Measurements from ENCODE around the gene CNTD1. TPM values are rescaled to one million over a fixed set of nuclear protein-coding genes. Genes with fewer than 3 reads are reported as not detected.

CNTD1 gene
- total RNA-seq, 1 donor from 2014 or later: not detected

DNA sequence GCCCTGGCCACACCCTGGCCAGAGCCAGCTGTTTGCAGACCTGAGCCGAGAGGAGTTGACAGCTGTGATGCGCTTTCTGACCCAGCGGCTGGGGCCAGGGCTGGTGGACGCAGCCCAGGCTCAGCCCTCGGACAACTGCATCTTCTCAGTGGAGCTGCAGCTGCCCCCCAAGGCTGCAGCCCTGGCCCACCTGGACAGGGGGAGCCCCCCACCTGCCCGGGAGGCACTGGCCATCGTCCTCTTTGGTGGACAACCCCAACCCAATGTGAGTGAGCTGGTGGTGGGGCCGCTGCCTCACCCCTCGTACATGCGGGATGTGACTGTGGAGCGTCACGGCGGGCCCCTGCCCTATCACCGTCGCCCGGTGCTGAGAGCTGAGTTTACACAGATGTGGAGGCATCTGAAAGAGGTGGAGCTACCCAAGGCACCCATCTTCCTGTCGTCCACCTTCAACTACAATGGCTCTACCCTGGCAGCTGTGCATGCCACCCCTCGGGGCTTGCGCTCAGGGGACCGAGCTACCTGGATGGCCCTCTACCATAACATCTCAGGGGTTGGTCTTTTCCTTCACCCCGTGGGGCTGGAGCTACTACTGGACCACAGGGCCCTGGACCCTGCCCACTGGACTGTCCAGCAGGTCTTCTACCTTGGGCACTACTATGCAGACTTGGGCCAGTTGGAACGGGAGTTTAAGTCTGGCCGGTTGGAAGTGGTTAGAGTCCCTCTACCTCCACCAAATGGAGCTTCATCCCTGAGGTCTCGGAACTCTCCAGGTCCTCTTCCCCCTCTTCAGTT lies 46.3 kb downstream of the CNTD1 start:
- DNase-seq (ENCODE audit: low read depth): no peak
- H3K27me3 ChIP-seq (ENCODE audit: control insufficient read depth, insufficient read depth, low read length): no peaks in the 10 kb centered on the region
- TF ChIP-seq, protein P1, sequence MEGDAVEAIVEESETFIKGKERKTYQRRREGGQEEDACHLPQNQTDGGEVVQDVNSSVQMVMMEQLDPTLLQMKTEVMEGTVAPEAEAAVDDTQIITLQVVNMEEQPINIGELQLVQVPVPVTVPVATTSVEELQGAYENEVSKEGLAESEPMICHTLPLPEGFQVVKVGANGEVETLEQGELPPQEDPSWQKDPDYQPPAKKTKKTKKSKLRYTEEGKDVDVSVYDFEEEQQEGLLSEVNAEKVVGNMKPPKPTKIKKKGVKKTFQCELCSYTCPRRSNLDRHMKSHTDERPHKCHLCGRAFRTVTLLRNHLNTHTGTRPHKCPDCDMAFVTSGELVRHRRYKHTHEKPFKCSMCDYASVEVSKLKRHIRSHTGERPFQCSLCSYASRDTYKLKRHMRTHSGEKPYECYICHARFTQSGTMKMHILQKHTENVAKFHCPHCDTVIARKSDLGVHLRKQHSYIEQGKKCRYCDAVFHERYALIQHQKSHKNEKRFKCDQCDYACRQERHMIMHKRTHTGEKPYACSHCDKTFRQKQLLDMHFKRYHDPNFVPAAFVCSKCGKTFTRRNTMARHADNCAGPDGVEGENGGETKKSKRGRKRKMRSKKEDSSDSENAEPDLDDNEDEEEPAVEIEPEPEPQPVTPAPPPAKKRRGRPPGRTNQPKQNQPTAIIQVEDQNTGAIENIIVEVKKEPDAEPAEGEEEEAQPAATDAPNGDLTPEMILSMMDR (IDR thresholded peaks at IDR 0.05; ENCODE audit: insufficient read depth, low read length, severe bottlenecking): no peak
- H3K4me3 ChIP-seq (ENCODE audit: low read depth, low read length): no peak overlapping the region
- peaks cover 16% of the 10 kb centered on the region for H3K36me3 ChIP-seq (ENCODE audit: control insufficient read depth, insufficient read depth, low read length)
- FAIRE-seq: no peak

DNA sequence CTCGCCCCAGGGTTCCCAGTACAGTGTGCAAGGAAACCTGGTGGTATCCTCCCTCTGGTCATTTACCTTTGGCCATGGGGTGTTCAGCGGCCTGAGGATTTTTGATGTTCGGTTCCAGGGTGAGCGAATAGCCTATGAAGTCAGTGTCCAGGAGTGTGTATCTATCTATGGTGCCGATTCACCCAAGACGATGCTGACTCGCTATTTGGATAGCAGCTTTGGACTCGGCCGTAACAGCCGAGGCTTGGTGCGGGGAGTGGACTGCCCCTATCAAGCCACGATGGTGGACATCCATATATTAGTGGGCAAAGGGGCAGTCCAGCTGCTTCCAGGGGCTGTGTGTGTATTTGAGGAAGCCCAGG lies 46.9 kb downstream of the CNTD1 start:
- DNase-seq (ENCODE audit: low read depth) (no peak), FAIRE-seq (no peak)
- peaks cover 16% of the 10 kb centered on the region for H3K36me3 ChIP-seq (ENCODE audit: control insufficient read depth, insufficient read depth, low read length)

DNA sequence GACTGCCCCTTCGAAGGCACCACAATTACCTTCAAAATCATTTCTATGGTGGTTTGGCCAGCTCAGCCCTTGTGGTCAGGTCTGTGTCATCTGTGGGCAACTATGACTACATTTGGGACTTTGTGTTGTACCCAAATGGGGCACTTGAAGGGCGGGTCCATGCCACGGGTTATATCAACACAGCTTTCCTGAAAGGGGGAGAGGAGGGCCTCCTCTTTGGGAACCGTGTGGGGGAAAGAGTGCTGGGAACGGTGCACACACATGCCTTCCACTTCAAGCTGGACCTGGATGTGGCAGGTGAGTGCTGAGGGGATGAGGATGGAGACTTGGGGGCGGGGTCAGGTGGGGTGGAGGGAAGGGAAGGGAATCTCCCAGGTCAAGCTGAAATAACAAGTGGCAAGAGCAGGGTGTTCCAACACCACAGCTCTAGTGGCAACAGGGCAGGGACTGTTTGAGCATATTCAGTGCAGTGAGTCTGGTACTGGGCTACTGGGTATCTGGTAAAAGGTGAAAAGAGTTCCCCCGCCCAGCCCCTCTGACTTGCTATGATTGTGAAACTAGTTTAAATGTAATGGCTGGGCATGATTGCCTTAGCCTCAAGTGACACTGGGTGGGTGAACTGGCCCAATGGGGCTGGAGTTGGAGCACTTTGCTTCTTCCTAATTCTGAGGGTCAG lies 47.4 kb downstream of the CNTD1 start:
- H3K36me3 ChIP-seq (ENCODE audit: control insufficient read depth, insufficient read depth, low read length): peaks cover 15% of the 10 kb centered on the region
- DNase-seq (ENCODE audit: low read depth): no peak
- no peak for FAIRE-seq
- TF ChIP-seq, protein P1 (IDR thresholded peaks at IDR 0.05; ENCODE audit: insufficient read depth, low read length, severe bottlenecking): no peak
- no peak overlapping the region for H3K4me3 ChIP-seq (ENCODE audit: low read depth, low read length)
- no peaks in the 10 kb centered on the region for H3K27me3 ChIP-seq (ENCODE audit: control insufficient read depth, insufficient read depth, low read length)

More for the DNA sequence above, 46.9 kb downstream of the CNTD1 start:
- Histone ChIP-seq H3K27me3 (ENCODE audit: control insufficient read depth, insufficient read depth, low read length) (no peaks in the 10 kb centered on the region), H3K4me3 (ENCODE audit: low read depth, low read length) (no peak overlapping the region)
- TF ChIP-seq, protein P1 (IDR thresholded peaks at IDR 0.05; ENCODE audit: insufficient read depth, low read length, severe bottlenecking): no peak

DNA sequence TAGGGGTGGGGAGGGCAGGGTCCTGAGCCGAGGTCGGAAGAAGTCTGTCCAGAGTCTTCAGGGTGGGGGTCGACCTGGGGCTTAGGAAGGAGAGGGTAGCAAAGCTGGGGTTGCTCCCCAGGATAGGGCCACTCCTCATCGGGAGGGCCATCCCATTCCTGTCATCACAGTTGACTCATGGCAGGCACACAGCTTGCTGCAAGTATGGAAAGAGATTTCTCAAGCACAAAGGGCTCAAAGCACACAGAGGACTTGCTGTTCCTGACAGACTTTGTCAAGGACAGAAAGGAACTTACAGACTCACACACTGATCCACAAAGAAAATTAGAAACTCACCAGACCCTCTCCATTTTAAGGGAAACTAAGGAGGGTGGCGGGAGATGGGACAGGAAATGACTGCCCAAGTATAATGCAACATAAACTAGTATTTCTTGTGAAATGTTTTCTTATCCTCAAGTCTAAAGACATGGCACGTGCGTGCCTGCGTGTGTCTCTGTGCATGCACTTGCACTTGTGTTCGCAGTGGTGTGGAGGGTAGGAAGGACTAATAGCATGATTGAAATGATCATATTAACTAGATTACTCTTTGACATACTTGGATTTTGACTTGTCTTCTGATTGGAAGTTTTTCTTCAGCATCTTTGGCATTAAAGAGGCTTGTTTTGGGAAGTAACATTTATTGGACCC lies 48.1 kb downstream of the CNTD1 start:
- H3K4me3 ChIP-seq (ENCODE audit: low read depth, low read length): no peak overlapping the region
- TF ChIP-seq, protein P1 (IDR thresholded peaks at IDR 0.05; ENCODE audit: insufficient read depth, low read length, severe bottlenecking): no peak
- peak; percentile 83 for FAIRE-seq
- peak; percentile 58 for DNase-seq (ENCODE audit: low read depth)
- H3K36me3 ChIP-seq (ENCODE audit: control insufficient read depth, insufficient read depth, low read length): peaks cover 14% of the 10 kb centered on the region
- no peaks in the 10 kb centered on the region for H3K27me3 ChIP-seq (ENCODE audit: control insufficient read depth, insufficient read depth, low read length)

- DNase-seq (ENCODE audit: low read depth) (no peak), FAIRE-seq (no peak)
- Histone ChIP-seq H3K4me3 (ENCODE audit: low read depth, low read length) (no peak overlapping the region), H3K36me3 (ENCODE audit: control insufficient read depth, insufficient read depth, low read length) (peaks cover 8% of the 10 kb centered on the region), H3K27me3 (ENCODE audit: control insufficient read depth, insufficient read depth, low read length) (no peaks in the 10 kb centered on the region)
- TF ChIP-seq, protein P1 (IDR thresholded peaks at IDR 0.05; ENCODE audit: insufficient read depth, low read length, severe bottlenecking): no peak
Measured at GRCh38 chr17:42848093-42848492, 49.4 kb downstream of the CNTD1 start.

Measured in bronchial epithelial cell (primary cell).